SJSA1 (cell line): ENCODE measurements around the gene ZMYND8. TPM values are rescaled to one million over a fixed set of nuclear protein-coding genes. Genes with fewer than 3 reads are reported as not detected.
A peak's percentile ranks its signal among the peaks of the same experiment; 100 is the strongest.

Experiments
- DNase-seq, 2 experiments: peaks; one replicate each; pipeline ENCODE4 v3.0.0-alpha.2; 2015 to 2020; ENCODE audit warnings: low spot score in 2 of 2, low read depth in 1 of 2
- H3K27ac ChIP-seq: fragments of 250-450 bp; sonication (Bioruptor Pico); 2 replicates; pipeline ENCODE4 v1.5.1; 2020; ENCODE audit warnings: mild to moderate bottlenecking, moderate library complexity
- H3K27me3 ChIP-seq: fragments of 250-450 bp; sonication (Bioruptor Pico); replicated peaks from 2 replicates; pipeline ENCODE4 v1.5.1; 2020; ENCODE audit warnings: mild to moderate bottlenecking, moderate library complexity
- H3K36me3 ChIP-seq: fragments of 250-450 bp; sonication (Bioruptor Pico); 2 replicates; pipeline ENCODE4 v1.5.1; 2020; ENCODE audit warnings: mild to moderate bottlenecking
- H3K4me1 ChIP-seq: fragments of 250-450 bp; sonication (Bioruptor Pico); replicated peaks from 2 replicates; pipeline ENCODE4 v1.6.1; 2021; ENCODE audit warnings: mild to moderate bottlenecking
- H3K4me3 ChIP-seq: fragments of 250-450 bp; sonication (Bioruptor Pico); 2 replicates; pipeline ENCODE4 v1.5.1; 2020; ENCODE audit warnings: mild to moderate bottlenecking
- H3K9me3 ChIP-seq: fragments of 250-450 bp; sonication (Bioruptor Pico); replicated peaks from 2 replicates; pipeline ENCODE4 v1.5.1; 2020; ENCODE audit warnings: mild to moderate bottlenecking
- total RNA-seq: library from RNA; depleted of rRNA; stranded (reverse); fragments of >200 nt; shearing (Covaris generic); gene quantifications from 2 replicates; pipeline ENCODE4 v1.2.3, GENCODE V29; 2014

Gene ZMYND8
- total RNA-seq, 1 experiment from 2014 or later, result 13.5 TPM

- Histone ChIP-seq H3K36me3 (peaks cover 33% of the 10 kb centered on the region), H3K27me3 (no peaks in the 10 kb centered on the region), H3K4me3 (no peak overlapping the region), H3K4me1 (peaks cover 30% of the 10 kb centered on the region), H3K27ac (no peak overlapping the region), H3K9me3 (no peaks in the 10 kb centered on the region)
- DNase-seq, result no peak
Measured at GRCh38 chr20:47338131-47338628, 18.3 kb downstream of the ZMYND8 start.

DNA sequence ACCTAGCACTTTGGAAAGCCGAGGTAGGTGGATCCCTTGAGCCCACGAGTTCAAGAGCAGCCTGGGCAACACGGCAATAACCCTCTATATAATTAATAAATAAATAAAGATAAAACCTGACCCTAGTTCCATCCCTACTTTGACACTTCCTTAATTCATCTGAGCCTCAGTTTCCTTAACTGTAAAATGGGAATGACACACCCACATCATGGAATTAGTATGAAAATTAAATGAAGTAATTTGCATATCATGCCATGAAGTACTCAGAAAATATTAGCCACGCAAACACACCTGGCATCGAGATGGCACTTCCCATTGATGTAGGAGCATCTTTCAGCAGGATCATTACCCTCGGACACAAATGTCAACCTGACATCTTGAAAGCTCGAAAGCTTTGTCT lies 19.1 kb downstream of the ZMYND8 start:
- H3K27me3 ChIP-seq, result no peaks in the 10 kb centered on the region
- H3K36me3 ChIP-seq, result peaks cover 38% of the 10 kb centered on the region
- H3K4me1 ChIP-seq, result peaks cover 35% of the 10 kb centered on the region
- H3K4me3 ChIP-seq, result no peak overlapping the region
- no peaks in the 10 kb centered on the region for H3K9me3 ChIP-seq
- DNase-seq, result no peak
- H3K27ac ChIP-seq, result no peak overlapping the region

- H3K27ac ChIP-seq, result peak overlapping the region; percentile 94
- peaks cover 32% of the 10 kb centered on the region for H3K36me3 ChIP-seq
- H3K27me3 ChIP-seq, result no peaks in the 10 kb centered on the region
- peaks cover 47% of the 10 kb centered on the region for H3K4me1 ChIP-seq
- DNase-seq, result peak in 1 of 2 experiments; percentile 57
- no peak overlapping the region for H3K4me3 ChIP-seq
- H3K9me3 ChIP-seq, result no peaks in the 10 kb centered on the region
Measured at GRCh38 chr20:47336129-47336754, 20.3 kb downstream of the ZMYND8 start.

DNA sequence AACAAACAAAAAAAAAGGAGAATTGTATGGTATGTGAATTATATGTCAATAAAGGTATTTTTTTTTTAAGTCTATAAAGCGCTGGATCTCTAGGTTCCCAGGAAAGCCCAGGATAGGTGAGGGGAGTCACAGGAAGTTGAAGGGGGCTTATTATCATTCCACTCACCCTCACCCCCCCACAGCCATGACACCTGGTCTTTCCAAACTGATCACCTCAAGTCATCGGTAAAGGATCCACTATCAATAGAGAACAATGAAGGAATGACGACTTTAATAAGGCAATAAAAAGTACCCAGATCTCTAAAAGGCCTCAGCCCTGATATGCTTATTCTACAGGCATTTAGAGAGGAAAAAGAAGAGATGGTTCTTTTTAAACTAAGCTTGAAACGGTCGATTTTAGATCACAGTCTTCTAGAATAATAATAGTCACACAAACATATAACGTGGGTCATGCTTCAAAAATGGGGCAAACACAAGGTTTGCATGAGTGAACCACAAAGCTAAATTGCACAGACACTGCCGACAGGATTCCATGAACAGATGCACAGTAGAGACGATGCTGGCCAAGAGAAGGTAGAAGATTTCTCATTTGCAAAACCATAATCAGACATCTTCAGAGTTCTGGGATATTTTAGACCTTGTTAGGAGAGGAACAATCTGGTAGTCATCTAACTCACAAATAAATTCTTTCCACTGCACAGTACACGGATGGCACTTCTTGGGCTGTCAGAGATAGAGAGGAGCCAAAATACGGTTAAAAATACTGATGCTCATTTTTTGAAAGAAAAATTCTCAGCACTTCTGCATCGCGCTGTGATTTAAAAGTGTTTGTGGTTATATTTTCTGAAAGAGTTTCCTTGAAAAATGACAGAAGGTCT lies 21.0 kb downstream of the ZMYND8 start:
- H3K9me3 ChIP-seq, result no peaks in the 10 kb centered on the region
- H3K27ac ChIP-seq, result peak overlapping the region; percentile 94
- no peak overlapping the region for H3K4me3 ChIP-seq
- peaks cover 26% of the 10 kb centered on the region for H3K36me3 ChIP-seq
- DNase-seq, result no peak
- peaks cover 53% of the 10 kb centered on the region for H3K4me1 ChIP-seq
- H3K27me3 ChIP-seq, result no peaks in the 10 kb centered on the region

DNA sequence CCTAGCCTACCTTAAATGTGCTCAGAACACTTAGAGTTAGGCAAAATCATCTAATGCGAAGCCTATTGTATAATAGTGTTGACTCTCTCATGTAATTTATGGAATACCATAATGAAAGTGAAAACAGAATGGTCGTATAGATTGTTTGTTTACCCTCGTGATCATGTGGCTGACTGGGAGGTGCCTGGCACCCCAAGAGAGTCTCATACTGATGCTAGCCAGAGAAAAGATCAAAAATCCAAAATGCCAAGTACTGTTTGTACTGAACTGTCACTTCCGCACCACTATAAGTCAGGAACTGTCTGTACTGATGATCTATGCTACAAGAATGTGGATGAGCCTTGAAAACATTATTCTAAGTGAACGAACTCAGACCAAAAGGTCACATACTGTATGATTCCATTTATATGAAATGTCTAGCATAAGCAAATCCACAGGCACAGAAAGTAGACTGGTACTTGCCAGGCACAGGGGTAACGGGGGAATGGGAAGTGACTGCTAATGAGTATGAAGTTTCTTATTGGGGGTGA lies 22.4 kb downstream of the ZMYND8 start:
- DNase-seq, result peak; percentile 78 to 92
- Histone ChIP-seq H3K27ac (peak overlapping the region; percentile 94), H3K9me3 (no peaks in the 10 kb centered on the region), H3K27me3 (no peaks in the 10 kb centered on the region), H3K36me3 (peaks cover 20% of the 10 kb centered on the region), H3K4me1 (peaks cover 53% of the 10 kb centered on the region), H3K4me3 (peak overlapping the region; percentile 30)

- peaks cover 15% of the 10 kb centered on the region for H3K36me3 ChIP-seq
- H3K27me3 ChIP-seq, result no peaks in the 10 kb centered on the region
- H3K27ac ChIP-seq, result peak overlapping the region; percentile 94
- no peaks in the 10 kb centered on the region for H3K9me3 ChIP-seq
- DNase-seq, result no peak
- H3K4me3 ChIP-seq, result no peak overlapping the region
- H3K4me1 ChIP-seq, result peaks cover 53% of the 10 kb centered on the region
Measured at GRCh38 chr20:47332381-47333206, 23.9 kb downstream of the ZMYND8 start.

- Histone ChIP-seq H3K36me3 (peaks cover 13% of the 10 kb centered on the region), H3K27me3 (no peaks in the 10 kb centered on the region), H3K4me3 (no peak overlapping the region), H3K4me1 (peaks cover 54% of the 10 kb centered on the region), H3K9me3 (no peaks in the 10 kb centered on the region), H3K27ac (peak overlapping the region; percentile 50)
- peak; percentile 75 to 82 for DNase-seq
Measured at GRCh38 chr20:47330933-47331708, 25.4 kb downstream of the ZMYND8 start.

- Histone ChIP-seq H3K27me3 (no peaks in the 10 kb centered on the region), H3K4me3 (no peak overlapping the region), H3K27ac (no peak overlapping the region), H3K4me1 (peaks cover 47% of the 10 kb centered on the region), H3K9me3 (no peaks in the 10 kb centered on the region), H3K36me3 (peaks cover 13% of the 10 kb centered on the region)
- no peak for DNase-seq
Measured at GRCh38 chr20:47330071-47330470, 26.4 kb downstream of the ZMYND8 start.

GRCh38 chr20:47328129-47328528 lies 28.4 kb downstream of the ZMYND8 start:
- no peak overlapping the region for H3K27ac ChIP-seq
- peaks cover 13% of the 10 kb centered on the region for H3K36me3 ChIP-seq
- no peaks in the 10 kb centered on the region for H3K27me3 ChIP-seq
- peaks cover 37% of the 10 kb centered on the region for H3K4me1 ChIP-seq
- H3K4me3 ChIP-seq, result no peak overlapping the region
- no peak for DNase-seq
- H3K9me3 ChIP-seq, result no peaks in the 10 kb centered on the region

DNA sequence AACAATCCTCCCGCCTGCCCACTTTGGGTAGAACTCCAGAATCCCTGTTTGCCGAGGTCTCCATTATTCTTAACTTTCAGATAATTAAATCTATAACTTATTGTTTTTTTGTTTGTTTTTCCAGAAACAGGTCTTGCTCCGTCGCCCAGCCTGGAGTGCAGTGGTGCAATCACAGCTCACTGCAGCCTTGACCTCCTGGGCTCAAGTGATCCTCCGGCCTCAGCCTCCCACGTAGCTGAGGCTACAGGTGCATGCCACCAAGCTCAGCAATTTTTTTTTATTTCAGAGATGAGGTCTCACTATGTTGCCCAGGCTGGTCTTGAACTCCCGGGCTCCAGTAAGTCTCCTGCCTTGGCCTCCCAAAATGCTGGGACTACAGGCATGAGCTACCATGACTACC lies 28.8 kb downstream of the ZMYND8 start:
- Histone ChIP-seq H3K4me1 (peaks cover 33% of the 10 kb centered on the region), H3K36me3 (peaks cover 9% of the 10 kb centered on the region), H3K27me3 (no peaks in the 10 kb centered on the region), H3K4me3 (no peak overlapping the region), H3K27ac (no peak overlapping the region), H3K9me3 (no peaks in the 10 kb centered on the region)
- no peak for DNase-seq

DNA sequence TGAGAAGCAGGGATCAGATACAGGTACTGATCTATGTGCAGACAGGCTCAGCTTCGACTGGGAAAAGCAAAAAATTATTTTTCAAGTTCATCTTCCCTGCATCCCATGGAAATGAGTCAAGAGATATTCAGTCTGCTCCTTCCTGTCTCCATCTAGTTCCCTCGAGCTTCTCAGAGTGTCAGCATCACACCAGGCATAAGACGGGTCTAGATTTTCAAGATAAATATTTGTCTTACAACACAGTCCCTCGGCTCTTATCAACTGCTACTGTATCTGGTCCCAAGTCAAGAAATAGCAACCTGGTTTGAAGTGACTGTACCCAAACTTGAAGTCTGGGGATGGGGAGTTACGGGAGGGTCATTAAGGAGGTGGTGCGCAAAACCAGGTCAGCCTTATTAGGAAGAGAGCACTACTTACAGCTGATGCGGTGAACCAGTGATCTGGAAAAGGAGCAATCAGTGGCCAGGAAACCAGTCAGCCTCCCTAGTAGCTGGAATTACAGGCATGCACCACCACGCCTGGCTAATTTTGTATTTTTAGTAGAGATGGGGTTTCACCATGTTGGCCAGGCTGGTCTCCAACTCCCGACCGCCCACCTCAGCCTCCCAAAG lies 29.7 kb downstream of the ZMYND8 start:
- Histone ChIP-seq H3K27ac (no peak overlapping the region), H3K36me3 (peaks cover 9% of the 10 kb centered on the region)
- DNase-seq, result no peak

DNA sequence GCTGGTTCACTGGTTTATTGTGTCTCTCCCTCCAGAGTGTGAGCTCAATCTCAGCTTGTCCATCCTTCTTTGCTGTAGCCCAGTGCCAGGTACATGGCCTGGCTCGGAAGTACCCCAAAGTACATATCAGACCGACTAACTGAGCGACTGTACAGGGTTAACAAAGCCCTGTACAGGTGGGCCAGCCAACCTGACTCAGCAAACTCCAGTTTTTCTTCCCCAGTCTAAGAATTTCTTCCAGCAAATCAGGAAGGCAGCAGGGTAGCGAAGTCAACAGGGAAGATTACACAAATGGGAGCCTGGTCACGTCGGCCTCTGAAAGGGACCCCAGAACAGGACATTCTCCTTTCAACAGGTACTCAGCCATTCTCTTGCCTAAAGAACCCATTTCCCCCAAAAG lies 31.3 kb downstream of the ZMYND8 start:
- Histone ChIP-seq H3K27ac (no peak overlapping the region), H3K27me3 (no peaks in the 10 kb centered on the region), H3K4me1 (peaks cover 22% of the 10 kb centered on the region), H3K4me3 (no peak overlapping the region), H3K36me3 (peaks cover 9% of the 10 kb centered on the region; the same call in 1 of the 2 replicates), H3K9me3 (no peaks in the 10 kb centered on the region)
- DNase-seq, result no peak

More for the DNA sequence above, 29.7 kb downstream of the ZMYND8 start:
- Histone ChIP-seq H3K27me3 (no peaks in the 10 kb centered on the region), H3K4me1 (peaks cover 23% of the 10 kb centered on the region), H3K9me3 (no peaks in the 10 kb centered on the region), H3K4me3 (no peak overlapping the region)
